Ishikawa (cell line): ENCODE measurements around the gene LNX2.

Source experiments
- CEBPB ChIP-seq: IDR thresholded peaks from 2 replicates; pipeline ENCODE4 v1.6.1; 2012
- CREB1 ChIP-seq: IDR thresholded peaks from 2 replicates; pipeline ENCODE4 v1.6.1; 2012; ENCODE audit warnings: low read depth
- EGR1 ChIP-seq: IDR thresholded peaks from 2 replicates; pipeline ENCODE4 v1.6.1; 2012
- EP300 ChIP-seq: IDR thresholded peaks from 2 replicates; pipeline ENCODE4 v1.6.1; 2012; ENCODE audit warnings: borderline replicate concordance
- FOXM1 ChIP-seq: IDR thresholded peaks from 2 replicates; pipeline ENCODE4 v1.6.1; 2012; ENCODE audit warnings: low read depth, borderline replicate concordance
- NFIC ChIP-seq: IDR thresholded peaks from 2 replicates; pipeline ENCODE4 v1.6.1; 2012
- RAD21 ChIP-seq: IDR thresholded peaks from 2 replicates; pipeline ENCODE4 v1.6.1; 2012; ENCODE audit warnings: low read depth
- TAF1 ChIP-seq: IDR thresholded peaks from 2 replicates; pipeline ENCODE4 v1.6.1; 2012; ENCODE audit warnings: low read depth, mild to moderate bottlenecking
- TCF12 ChIP-seq: IDR thresholded peaks from 2 replicates; pipeline ENCODE4 v1.6.1; 2012; ENCODE audit warnings: low read depth
- USF1 ChIP-seq: IDR thresholded peaks from 2 replicates; pipeline ENCODE4 v1.6.1; 2012
- YY1 ChIP-seq: IDR thresholded peaks from 2 replicates; pipeline ENCODE4 v1.6.1; 2012; ENCODE audit warnings: low read depth
- ZBTB7A ChIP-seq: IDR thresholded peaks from 2 replicates; pipeline ENCODE4 v1.6.1; 2012; ENCODE audit warnings: low read depth
- TF ChIP-seq, protein P1 (sequence below): IDR thresholded peaks from 2 replicates; pipeline ENCODE4 v1.6.1; 2012
- TF ChIP-seq, protein P2 (sequence below): IDR thresholded peaks from 2 replicates; pipeline ENCODE4 v1.6.1; 2012; ENCODE audit warnings: low read depth, mild to moderate bottlenecking

DNA sequence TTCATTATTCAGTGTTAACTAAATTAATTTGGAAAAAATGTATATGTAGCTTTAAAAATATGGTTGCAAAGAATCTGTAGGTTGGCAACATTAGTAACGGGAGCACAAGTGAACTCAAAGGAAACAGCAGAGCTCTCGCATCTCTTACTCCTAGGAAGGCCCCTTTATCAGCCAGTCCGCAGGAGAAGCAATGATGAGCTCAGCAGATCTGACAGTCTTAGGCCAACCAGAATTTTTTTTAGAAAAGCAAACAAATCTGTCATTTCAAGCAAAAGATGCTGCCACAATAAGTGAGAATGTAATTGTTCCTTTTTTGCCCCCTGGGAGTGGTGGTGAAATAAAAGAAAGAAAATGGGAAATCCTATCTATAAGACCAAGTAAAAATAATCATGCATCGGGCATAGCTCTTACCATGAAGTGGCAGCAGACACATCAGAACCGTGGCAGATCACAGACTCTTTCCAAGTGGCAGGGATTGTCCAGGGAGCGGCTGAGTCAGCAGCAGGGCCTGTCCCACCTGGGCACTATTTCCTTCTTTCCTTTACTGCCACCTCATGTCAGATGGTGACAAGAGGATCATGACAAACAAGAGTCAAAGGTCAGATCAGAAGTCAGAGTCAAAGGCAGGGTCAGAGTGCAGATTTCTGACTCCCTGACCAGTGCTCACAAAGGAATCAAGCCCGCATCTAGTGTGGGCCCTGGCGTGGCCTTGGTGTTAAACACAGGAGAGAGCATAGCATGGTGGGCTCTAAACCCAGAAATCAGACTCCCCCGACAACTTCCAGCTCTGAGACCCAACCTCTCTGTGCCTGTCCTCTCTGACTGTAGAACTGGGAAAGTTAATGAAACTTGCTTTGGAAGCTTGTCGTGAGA is 86.0 kb downstream of the LNX2 start:
- TF ChIP-seq YY1 = no peak
- no peak for TF ChIP-seq RAD21
- TF ChIP-seq ZBTB7A = no peak
- TF ChIP-seq EGR1 = no peak
- TF ChIP-seq USF1 = no peak
- no peak for TF ChIP-seq CEBPB
- TF ChIP-seq TCF12 = no peak
- TF ChIP-seq, protein P1, sequence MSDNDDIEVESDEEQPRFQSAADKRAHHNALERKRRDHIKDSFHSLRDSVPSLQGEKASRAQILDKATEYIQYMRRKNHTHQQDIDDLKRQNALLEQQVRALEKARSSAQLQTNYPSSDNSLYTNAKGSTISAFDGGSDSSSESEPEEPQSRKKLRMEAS = no peak
- no peak for TF ChIP-seq FOXM1
- no peak for TF ChIP-seq NFIC
- TF ChIP-seq CREB1 = no peak
- no peak for TF ChIP-seq EP300
- TF ChIP-seq TAF1 = no peak
- TF ChIP-seq, protein P2, sequence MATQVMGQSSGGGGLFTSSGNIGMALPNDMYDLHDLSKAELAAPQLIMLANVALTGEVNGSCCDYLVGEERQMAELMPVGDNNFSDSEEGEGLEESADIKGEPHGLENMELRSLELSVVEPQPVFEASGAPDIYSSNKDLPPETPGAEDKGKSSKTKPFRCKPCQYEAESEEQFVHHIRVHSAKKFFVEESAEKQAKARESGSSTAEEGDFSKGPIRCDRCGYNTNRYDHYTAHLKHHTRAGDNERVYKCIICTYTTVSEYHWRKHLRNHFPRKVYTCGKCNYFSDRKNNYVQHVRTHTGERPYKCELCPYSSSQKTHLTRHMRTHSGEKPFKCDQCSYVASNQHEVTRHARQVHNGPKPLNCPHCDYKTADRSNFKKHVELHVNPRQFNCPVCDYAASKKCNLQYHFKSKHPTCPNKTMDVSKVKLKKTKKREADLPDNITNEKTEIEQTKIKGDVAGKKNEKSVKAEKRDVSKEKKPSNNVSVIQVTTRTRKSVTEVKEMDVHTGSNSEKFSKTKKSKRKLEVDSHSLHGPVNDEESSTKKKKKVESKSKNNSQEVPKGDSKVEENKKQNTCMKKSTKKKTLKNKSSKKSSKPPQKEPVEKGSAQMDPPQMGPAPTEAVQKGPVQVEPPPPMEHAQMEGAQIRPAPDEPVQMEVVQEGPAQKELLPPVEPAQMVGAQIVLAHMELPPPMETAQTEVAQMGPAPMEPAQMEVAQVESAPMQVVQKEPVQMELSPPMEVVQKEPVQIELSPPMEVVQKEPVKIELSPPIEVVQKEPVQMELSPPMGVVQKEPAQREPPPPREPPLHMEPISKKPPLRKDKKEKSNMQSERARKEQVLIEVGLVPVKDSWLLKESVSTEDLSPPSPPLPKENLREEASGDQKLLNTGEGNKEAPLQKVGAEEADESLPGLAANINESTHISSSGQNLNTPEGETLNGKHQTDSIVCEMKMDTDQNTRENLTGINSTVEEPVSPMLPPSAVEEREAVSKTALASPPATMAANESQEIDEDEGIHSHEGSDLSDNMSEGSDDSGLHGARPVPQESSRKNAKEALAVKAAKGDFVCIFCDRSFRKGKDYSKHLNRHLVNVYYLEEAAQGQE = no peak
